HT-29 (cell line): ENCODE measurements around the gene TNS3. TPM values are rescaled to one million over a fixed set of nuclear protein-coding genes. Genes with fewer than 3 reads are reported as not detected.

Source experiments
- DNase-seq: peaks from one replicate; pipeline ENCODE4 v3.0.0-alpha.2; 2015; ENCODE audit warnings: low spot score
- total RNA-seq: library from RNA; depleted of rRNA; stranded (reverse); fragments of >200 nt; shearing (Covaris generic); gene quantifications from 2 replicates; pipeline ENCODE4 v1.2.3, GENCODE V29; 2014

The TNS3 gene
- total RNA-seq, 1 experiment from 2014 or later: 45.2 TPM

DNA sequence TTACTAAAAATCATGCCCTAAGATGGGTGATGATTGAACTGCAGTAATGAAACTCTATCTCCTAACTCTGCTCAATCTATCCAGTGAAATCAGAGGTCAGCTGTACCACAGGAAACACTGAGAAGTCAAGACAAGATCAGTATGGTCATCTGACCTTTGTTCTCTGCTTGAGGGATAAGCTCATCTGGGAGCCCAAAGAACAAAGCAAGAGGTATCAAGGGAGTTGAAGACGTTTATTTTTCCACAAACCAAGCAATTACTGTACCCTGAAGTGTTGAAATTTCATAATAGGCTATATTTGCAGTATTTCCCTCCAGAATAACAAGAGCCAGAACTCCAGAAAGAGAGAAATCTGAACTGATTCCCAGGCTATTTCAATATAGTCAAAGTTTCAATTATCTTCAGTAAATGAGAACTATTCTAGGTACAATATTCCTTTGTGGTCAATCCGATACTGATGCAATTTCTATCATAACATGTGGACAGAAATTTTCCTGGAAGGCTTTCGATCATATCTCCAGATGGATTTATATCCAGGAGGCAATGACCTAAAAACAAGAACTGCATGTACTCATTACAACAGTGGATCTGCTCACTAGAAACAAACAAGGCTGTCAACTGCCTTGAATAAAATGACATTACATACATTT, 345.3 kb downstream of the TNS3 start:
- DNase-seq: no peak

DNA sequence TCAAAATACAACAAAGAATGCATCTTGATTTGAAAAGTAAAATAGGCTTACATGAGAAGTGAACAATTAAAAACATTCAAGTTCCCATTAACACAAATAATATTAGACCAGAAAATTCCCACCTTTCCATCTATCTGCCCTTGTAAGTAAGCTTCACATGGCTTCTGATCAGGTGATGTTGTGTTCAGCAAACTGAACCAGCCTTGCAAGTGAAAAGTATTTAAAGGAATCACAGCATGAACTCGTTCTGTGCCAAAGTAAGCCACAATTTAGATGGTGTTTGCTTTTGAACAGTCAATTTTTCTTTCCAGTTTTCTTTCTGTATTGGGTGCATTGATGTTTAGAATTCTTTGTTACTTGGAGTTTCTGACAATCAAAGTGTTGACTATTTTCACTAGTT, 347.9 kb downstream of the TNS3 start:
- DNase-seq: no peak

DNA sequence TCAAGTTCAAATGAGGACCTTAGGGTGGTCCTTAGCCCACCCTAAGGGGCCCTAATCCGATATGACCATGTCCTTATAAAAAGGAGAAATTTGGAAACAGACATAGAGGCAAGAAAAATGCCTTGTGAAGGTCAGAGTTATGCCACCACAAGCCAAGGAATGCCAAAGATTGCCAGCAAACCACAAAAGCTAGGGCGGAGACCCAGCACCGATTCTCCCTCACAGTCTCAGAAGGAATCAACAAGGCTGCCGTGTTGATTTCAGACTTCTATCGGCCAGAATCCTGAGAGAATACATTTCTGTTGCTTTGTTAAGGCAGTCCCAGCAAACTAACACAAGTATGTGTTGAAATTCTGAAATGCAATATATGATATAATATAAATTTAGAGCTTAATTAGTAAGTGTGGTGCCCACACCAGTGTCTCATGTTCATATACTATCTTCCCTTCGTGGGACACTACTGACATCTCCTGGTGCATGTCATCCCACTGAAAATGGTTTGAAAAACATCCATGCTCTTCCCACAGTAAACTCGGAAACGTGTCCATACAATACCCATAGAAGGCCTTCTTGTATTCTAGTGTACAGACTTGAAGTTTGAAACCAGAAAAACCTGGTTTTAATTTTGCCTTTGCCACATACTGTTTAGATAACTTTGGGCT, 349.0 kb downstream of the TNS3 start:
- DNase-seq: peak; percentile 63

DNA sequence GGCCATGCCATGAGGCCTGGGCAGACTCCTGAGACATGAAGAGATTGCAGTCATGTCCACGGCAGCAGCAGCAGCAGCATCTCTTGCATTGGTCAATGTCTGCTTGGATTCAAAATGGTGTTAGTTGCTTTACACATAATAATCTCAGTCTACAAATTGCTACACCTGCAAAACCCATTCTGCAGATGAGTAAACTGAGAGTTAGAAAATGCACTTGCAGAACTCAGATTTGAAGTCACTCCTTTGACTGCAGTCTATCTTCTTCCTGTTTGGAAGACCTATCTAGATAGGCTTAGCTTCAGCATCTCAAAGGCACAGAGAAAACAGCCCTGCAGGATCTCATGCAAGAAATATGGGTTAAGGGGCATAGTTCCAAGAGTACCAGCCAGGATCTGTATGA, 350.3 kb downstream of the TNS3 start:
- no peak for DNase-seq

DNA sequence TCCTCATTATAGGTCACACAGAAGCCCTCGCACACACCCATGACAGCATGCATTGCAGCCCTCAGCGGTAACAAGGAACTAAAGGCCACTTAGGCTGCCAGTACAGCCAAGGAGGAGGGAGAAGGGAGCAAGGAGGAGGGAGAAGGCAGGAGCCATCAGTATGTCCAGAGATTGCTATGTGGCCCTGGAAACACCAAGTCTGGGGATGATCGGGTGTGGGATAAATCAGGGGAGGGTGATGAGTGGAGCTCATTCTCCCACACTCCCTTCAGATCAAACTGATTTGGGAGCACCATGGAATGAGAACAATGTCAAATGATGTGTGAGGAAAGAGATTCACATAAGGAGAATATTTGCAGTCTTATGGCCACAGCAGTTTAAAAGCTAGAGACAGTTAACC, 350.9 kb downstream of the TNS3 start:
- DNase-seq: no peak

DNA sequence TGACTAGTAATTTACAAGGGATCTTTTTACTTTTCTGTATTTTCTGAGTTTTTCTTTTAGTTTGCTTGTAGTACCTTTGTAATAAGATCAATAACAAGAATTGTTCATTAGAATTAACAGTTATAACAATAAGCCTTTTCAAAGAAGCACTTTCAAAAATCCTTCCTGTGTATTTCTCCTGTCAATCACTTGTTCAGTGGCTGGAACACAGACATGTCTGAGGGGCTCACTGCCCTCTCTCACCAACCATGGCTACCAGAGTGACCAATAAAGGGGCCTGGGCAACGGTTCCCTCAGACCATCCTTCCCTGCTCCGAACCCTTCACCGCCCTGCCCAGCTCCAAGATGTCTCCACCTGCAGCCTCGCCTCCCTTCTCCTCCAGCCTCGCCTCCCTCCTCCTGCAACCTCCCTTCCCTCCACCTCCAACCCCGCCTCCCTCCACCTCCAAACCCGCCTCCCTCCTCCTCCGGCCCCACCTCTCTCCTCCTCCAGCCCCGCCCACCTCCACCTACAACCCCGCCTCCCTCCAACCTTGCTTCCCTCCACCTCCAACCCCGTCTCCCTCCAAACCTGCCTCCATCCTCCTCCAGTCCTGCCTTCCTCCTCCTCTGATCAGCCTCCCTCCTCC, 353.4 kb downstream of the TNS3 start:
- DNase-seq: peak; percentile 53

DNA sequence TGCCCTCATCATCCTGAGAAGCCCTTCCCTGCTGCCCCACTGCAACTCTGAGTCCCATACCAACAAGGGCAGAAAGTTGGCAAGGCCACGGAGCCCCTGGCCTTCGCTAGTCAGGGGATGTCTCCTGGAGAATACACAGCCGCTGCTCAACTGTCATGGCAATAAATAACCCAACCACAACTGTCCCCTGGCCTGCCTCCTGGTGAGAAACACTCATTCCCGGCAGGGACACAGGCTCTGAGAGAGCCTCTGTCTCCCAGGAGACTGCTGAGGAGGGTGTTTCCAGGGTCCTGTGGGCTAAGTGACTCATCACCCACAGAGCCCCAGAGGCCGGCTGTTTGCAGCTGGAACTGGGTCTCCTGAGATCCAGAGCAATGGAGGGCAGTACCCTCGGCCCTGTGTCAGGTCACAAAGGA, 354.1 kb downstream of the TNS3 start:
- no peak for DNase-seq

DNA sequence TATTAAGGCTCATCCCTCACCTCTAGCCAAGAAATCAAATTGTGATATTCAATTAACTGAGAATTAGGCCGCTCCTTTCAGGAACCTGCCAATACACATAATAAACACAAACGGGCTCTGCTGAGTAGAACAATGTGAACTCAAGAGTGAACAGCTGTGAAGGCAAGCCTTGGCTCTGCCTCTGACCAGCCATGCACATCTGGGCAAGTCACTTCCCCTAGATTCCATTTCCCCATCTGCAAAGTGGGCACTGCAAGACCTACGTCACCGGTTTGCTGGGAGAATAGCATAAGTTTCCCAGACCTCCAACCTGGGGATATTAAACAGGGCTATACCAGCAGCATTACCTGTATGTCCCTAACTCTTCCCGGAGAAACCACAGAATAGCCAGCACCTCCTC, 355.2 kb downstream of the TNS3 start:
- DNase-seq: no peak

DNA sequence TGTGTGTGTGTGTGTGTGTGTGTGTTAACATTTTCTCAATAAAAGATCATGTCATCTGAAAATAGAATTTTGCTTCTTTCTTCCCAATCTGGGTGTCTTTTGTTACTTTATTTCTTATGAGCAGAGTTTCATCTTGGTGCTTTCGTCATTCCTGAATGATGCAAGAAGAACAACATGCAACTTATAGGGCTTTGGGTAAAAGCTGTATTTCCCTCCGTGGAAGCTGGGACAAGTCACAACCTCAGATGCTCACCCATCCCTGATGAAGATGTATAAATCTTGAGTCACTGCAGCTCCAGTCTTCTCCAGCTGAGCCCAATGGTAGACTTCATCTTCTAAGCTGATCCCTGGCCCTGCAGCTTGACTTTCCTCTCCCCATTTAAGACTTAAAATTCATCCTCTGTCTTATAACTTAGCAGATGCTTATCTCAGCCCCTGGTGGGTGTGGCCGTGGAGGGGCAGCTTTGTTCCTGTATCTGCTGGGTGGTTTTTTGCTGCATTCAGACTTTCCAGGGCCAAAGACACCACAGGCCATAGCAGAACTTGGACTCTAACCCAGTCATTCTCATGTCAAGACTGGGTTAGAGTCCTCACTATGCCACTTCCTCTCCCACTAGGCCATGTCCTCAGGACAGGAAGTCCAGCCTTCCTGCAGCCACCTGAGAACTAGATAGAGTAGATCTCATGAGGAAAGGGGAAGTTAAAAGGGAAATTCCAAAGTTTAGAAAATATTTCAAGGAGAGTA, 356.4 kb downstream of the TNS3 start:
- DNase-seq: no peak
